GM12872 (cell line): Measurements from ENCODE around the gene NTM.

ENCODE experiments used
- CTCF ChIP-seq: IDR thresholded peaks from 3 replicates; pipeline ENCODE4 v1.5.1; 2011; ENCODE audit warnings: low read depth, mild to moderate bottlenecking, low read length, moderate library complexity; ENCODE audit not compliant: insufficient read depth

The NTM gene

DNA sequence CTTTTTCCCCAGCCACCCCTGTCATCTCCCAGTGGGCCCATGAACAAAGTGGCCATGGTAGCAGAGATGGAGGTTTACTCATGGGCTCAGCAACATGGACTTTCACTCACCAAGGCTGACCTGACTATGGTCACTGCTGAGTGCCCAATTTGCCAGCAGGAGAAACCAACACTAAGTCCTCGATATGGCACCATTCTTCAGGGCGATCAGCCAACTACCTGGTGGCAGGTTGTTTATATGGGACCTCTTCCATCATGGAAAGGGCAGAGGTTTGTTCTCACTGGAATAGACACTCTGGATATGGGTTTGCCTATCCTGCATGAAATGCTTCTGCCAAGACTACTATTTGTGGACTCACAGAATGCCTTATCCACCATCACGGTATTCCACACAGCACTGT is 1009.1 kb downstream of the NTM start:
- TF ChIP-seq CTCF, result no peak
